Measurements from ENCODE around the gene PNPLA6.

The PNPLA6 gene

GRCh38 chr19:7505682-7506384 lies 29.7 kb upstream of the PNPLA6 start:
- Mint-ChIP-seq H3K4me3 (no peak overlapping the region), H3K27ac (ENCODE audit: low read depth) (no peak overlapping the region), H3K27me3 (peaks cover 57% of the 10 kb centered on the region), H3K9me3 (no peaks in the 10 kb centered on the region), H3K36me3 (ENCODE audit: insufficient read depth) (peaks cover 5% of the 10 kb centered on the region), H3K4me1 (peaks cover 10% of the 10 kb centered on the region)
- ATAC-seq (replicated peaks; ENCODE audit: extremely low read depth, poor library complexity, severe bottlenecking) (no peak), DNase-seq (ENCODE audit: low spot score in 2 of 2) (no peak)

GRCh38 chr19:7506385-7507328 lies 28.9 kb upstream of the PNPLA6 start:
- Mint-ChIP-seq H3K9me3 (no peaks in the 10 kb centered on the region), H3K4me3 (no peak overlapping the region)

GRCh38 chr19:7507884-7508283 lies 27.6 kb upstream of the PNPLA6 start:
- ATAC-seq (replicated peaks; ENCODE audit: extremely low read depth, poor library complexity, severe bottlenecking) (no peak), DNase-seq (ENCODE audit: low spot score in 2 of 2) (no peak)
- Mint-ChIP-seq H3K27me3 (peaks cover 47% of the 10 kb centered on the region), H3K4me1 (peaks cover 10% of the 10 kb centered on the region), H3K36me3 (ENCODE audit: insufficient read depth) (peaks cover 4% of the 10 kb centered on the region), H3K9me3 (no peaks in the 10 kb centered on the region), H3K27ac (ENCODE audit: low read depth) (no peak overlapping the region), H3K4me3 (no peak overlapping the region)

More at GRCh38 chr19:7506385-7507328, 28.9 kb upstream of the PNPLA6 start:
- Mint-ChIP-seq H3K27ac (ENCODE audit: low read depth) (peak overlapping the region; percentile 64), H3K4me1 (peaks cover 10% of the 10 kb centered on the region), H3K27me3 (peaks cover 52% of the 10 kb centered on the region), H3K36me3 (ENCODE audit: insufficient read depth) (peaks cover 4% of the 10 kb centered on the region)
- peak; percentile 49 for ATAC-seq (replicated peaks; ENCODE audit: extremely low read depth, poor library complexity, severe bottlenecking)
- DNase-seq (ENCODE audit: low spot score in 2 of 2): no peak

GRCh38 chr19:7509625-7510024 lies 25.9 kb upstream of the PNPLA6 start:
- H3K27ac Mint-ChIP-seq (ENCODE audit: low read depth): no peak overlapping the region
- H3K9me3 Mint-ChIP-seq: no peaks in the 10 kb centered on the region
- no peak overlapping the region for H3K4me3 Mint-ChIP-seq
- H3K4me1 Mint-ChIP-seq: peaks cover 10% of the 10 kb centered on the region
- H3K27me3 Mint-ChIP-seq: peaks cover 47% of the 10 kb centered on the region
- no peak for DNase-seq (ENCODE audit: low spot score in 2 of 2)
- peaks cover 4% of the 10 kb centered on the region for H3K36me3 Mint-ChIP-seq (ENCODE audit: insufficient read depth)
- ATAC-seq (replicated peaks; ENCODE audit: extremely low read depth, poor library complexity, severe bottlenecking): no peak

- peaks cover 53% of the 10 kb centered on the region for H3K27me3 Mint-ChIP-seq
- no peaks in the 10 kb centered on the region for H3K9me3 Mint-ChIP-seq
- DNase-seq (ENCODE audit: low spot score in 2 of 2): no peak
- H3K27ac Mint-ChIP-seq (ENCODE audit: low read depth): no peak overlapping the region
- H3K36me3 Mint-ChIP-seq (ENCODE audit: insufficient read depth): peaks cover 4% of the 10 kb centered on the region
- H3K4me1 Mint-ChIP-seq: peaks cover 14% of the 10 kb centered on the region
- ATAC-seq (replicated peaks; ENCODE audit: extremely low read depth, poor library complexity, severe bottlenecking): no peak
- no peak overlapping the region for H3K4me3 Mint-ChIP-seq
Measured at GRCh38 chr19:7512400-7512851, 23.1 kb upstream of the PNPLA6 start.

GRCh38 chr19:7513809-7514642 lies 21.5 kb upstream of the PNPLA6 start:
- H3K4me3 Mint-ChIP-seq: no peak overlapping the region
- ATAC-seq (replicated peaks; ENCODE audit: extremely low read depth, poor library complexity, severe bottlenecking) (no peak), DNase-seq (ENCODE audit: low spot score in 2 of 2) (no peak)
- H3K27me3 Mint-ChIP-seq: peaks cover 38% of the 10 kb centered on the region
- no peak overlapping the region for H3K27ac Mint-ChIP-seq (ENCODE audit: low read depth)
- H3K9me3 Mint-ChIP-seq: no peaks in the 10 kb centered on the region
- H3K36me3 Mint-ChIP-seq (ENCODE audit: insufficient read depth): peaks cover 3% of the 10 kb centered on the region
- peaks cover 22% of the 10 kb centered on the region for H3K4me1 Mint-ChIP-seq

- DNase-seq (ENCODE audit: low spot score in 2 of 2) (no peak), ATAC-seq (replicated peaks; ENCODE audit: extremely low read depth, poor library complexity, severe bottlenecking) (no peak)
- peaks cover 27% of the 10 kb centered on the region for H3K27me3 Mint-ChIP-seq
- no peaks in the 10 kb centered on the region for H3K9me3 Mint-ChIP-seq
- peak overlapping the region; percentile 56 for H3K27ac Mint-ChIP-seq (ENCODE audit: low read depth)
- peaks cover 6% of the 10 kb centered on the region for H3K36me3 Mint-ChIP-seq (ENCODE audit: insufficient read depth)
- peaks cover 22% of the 10 kb centered on the region for H3K4me1 Mint-ChIP-seq
- H3K4me3 Mint-ChIP-seq: peak overlapping the region; percentile 73
Measured at GRCh38 chr19:7515110-7515644, 20.3 kb upstream of the PNPLA6 start.

GRCh38 chr19:7515645-7516151 lies 19.8 kb upstream of the PNPLA6 start, which contains the start of gene ZNF358:
ZNF358 (plus strand) TSS chr19:7516103; CDS start chr19:7519243, 3,140 bp downstream.
- Mint-ChIP-seq H3K4me3 (peak within 1 kb of the TSS; percentile 73), H3K4me1 (peaks cover 22% of the 10 kb centered on the region), H3K27ac (ENCODE audit: low read depth) (peak within 1 kb of the TSS; percentile 56), H3K27me3 (peaks cover 24% of the 10 kb centered on the region), H3K36me3 (ENCODE audit: insufficient read depth) (peaks cover 6% of the 10 kb centered on the region), H3K9me3 (no peaks in the 10 kb centered on the region)
- DNase-seq (ENCODE audit: low spot score in 2 of 2) (no peak), ATAC-seq (replicated peaks; ENCODE audit: extremely low read depth, poor library complexity, severe bottlenecking) (peak; percentile 52)

- Mint-ChIP-seq H3K27me3 (peaks cover 24% of the 10 kb centered on the region), H3K4me3 (peak overlapping the region; percentile 56), H3K4me1 (peaks cover 22% of the 10 kb centered on the region), H3K27ac (ENCODE audit: low read depth) (no peak overlapping the region), H3K36me3 (ENCODE audit: insufficient read depth) (peaks cover 6% of the 10 kb centered on the region), H3K9me3 (no peaks in the 10 kb centered on the region)
- ATAC-seq (replicated peaks; ENCODE audit: extremely low read depth, poor library complexity, severe bottlenecking) (no peak), DNase-seq (ENCODE audit: low spot score in 2 of 2) (no peak)
Measured at GRCh38 chr19:7516333-7516732, 19.2 kb upstream of the PNPLA6 start.

GRCh38 chr19:7516878-7517277 lies 18.6 kb upstream of the PNPLA6 start:
- DNase-seq (ENCODE audit: low spot score in 2 of 2) (no peak), ATAC-seq (replicated peaks; ENCODE audit: extremely low read depth, poor library complexity, severe bottlenecking) (no peak)
- H3K9me3 Mint-ChIP-seq: no peaks in the 10 kb centered on the region
- H3K27ac Mint-ChIP-seq (ENCODE audit: low read depth): no peak overlapping the region
- peak overlapping the region; percentile 56 for H3K4me3 Mint-ChIP-seq
- H3K4me1 Mint-ChIP-seq: peaks cover 25% of the 10 kb centered on the region
- peaks cover 24% of the 10 kb centered on the region for H3K27me3 Mint-ChIP-seq
- peaks cover 7% of the 10 kb centered on the region for H3K36me3 Mint-ChIP-seq (ENCODE audit: insufficient read depth)

GRCh38 chr19:7519361-7520130 lies 16.0 kb upstream of the PNPLA6 start:
- H3K4me3 Mint-ChIP-seq: no peak overlapping the region
- no peaks in the 10 kb centered on the region for H3K9me3 Mint-ChIP-seq
- ATAC-seq (replicated peaks; ENCODE audit: extremely low read depth, poor library complexity, severe bottlenecking): no peak
- no peak overlapping the region for H3K27ac Mint-ChIP-seq (ENCODE audit: low read depth)
- no peak for DNase-seq (ENCODE audit: low spot score in 2 of 2)
- peaks cover 14% of the 10 kb centered on the region for H3K36me3 Mint-ChIP-seq (ENCODE audit: insufficient read depth)
- peaks cover 37% of the 10 kb centered on the region for H3K4me1 Mint-ChIP-seq
- H3K27me3 Mint-ChIP-seq: peaks cover 16% of the 10 kb centered on the region

All from central memory CD8-positive, alpha-beta T cell (primary cell).